PFSK-1 (cell line): ENCODE measurements around the gene S100A3.

Source experiments
- FOXP2 ChIP-seq: optimal IDR thresholded peaks from 2 replicates; pipeline ENCODE3; 2011; ENCODE audit warnings: borderline replicate concordance, control low read depth, inconsistent platforms; ENCODE audit not compliant: insufficient read depth; ENCODE audit errors: extremely low read length, extremely low read depth
- POLR2AphosphoS5 ChIP-seq: IDR thresholded peaks from 2 replicates; pipeline ENCODE4 v1.6.1; 2012; ENCODE audit warnings: low read depth, mild to moderate bottlenecking, control low read depth, low read length, moderate library complexity
- SIN3A ChIP-seq: IDR thresholded peaks from 2 replicates; pipeline ENCODE4 v1.6.1; 2012; ENCODE audit warnings: mild to moderate bottlenecking, low read length, moderate library complexity, borderline replicate concordance; ENCODE audit not compliant: insufficient read depth
- TAF1 ChIP-seq: IDR thresholded peaks from 2 replicates; pipeline ENCODE4 v1.6.1; 2012; ENCODE audit warnings: low read length, control low read depth, borderline replicate concordance; ENCODE audit not compliant: insufficient read depth
- TF ChIP-seq, protein P1 (sequence below), 2 experiments: IDR thresholded peaks; 2 replicates each; pipeline versions ENCODE4 v1.6.1 to v1.8.0; 2011 to 2012; ENCODE audit warnings: low read depth in 2 of 2, low read length in 2 of 2, control low read depth in 1 of 2, inconsistent platforms in 1 of 2, mild to moderate bottlenecking in 1 of 2, moderate library complexity in 1 of 2; ENCODE audit not compliant: insufficient read depth in 1 of 2

Gene S100A3

DNA sequence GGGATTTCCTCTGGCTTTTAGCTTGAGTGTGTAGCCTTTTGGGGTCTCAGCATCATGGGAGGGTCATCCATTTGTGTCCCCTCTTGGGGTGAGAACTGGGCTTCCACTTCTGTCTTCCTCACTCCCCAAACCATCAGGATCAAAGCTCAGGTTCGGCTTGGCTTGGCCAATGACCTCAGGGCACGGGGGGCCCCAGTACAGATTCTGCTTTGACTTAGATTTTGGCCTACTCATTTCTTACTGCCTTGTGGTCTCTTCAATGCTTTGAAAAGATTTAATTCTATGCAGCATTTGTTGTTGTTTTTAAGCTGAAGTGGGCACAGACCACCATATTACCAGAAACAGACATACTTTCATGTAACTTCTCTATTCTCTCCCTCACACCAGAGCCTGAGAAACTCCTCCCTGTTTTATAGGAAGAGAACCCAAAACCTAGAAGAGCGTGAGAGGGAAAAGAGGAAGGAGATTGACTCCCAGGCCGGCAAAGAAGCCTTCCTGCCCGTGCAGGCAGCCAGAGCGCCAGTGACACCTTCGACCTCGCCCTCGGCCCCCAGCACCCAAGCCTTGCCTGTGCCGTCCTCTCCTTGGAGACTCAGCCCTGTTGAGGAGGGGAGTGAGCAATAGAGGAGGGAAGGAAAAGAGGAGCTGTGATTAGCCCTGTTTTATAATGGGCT is 1.9 kb upstream of the S100A3 start:
- TF ChIP-seq SIN3A, result no peak
- no peak for TF ChIP-seq POLR2AphosphoS5
- no peak for TF ChIP-seq FOXP2
- TF ChIP-seq, protein P1, sequence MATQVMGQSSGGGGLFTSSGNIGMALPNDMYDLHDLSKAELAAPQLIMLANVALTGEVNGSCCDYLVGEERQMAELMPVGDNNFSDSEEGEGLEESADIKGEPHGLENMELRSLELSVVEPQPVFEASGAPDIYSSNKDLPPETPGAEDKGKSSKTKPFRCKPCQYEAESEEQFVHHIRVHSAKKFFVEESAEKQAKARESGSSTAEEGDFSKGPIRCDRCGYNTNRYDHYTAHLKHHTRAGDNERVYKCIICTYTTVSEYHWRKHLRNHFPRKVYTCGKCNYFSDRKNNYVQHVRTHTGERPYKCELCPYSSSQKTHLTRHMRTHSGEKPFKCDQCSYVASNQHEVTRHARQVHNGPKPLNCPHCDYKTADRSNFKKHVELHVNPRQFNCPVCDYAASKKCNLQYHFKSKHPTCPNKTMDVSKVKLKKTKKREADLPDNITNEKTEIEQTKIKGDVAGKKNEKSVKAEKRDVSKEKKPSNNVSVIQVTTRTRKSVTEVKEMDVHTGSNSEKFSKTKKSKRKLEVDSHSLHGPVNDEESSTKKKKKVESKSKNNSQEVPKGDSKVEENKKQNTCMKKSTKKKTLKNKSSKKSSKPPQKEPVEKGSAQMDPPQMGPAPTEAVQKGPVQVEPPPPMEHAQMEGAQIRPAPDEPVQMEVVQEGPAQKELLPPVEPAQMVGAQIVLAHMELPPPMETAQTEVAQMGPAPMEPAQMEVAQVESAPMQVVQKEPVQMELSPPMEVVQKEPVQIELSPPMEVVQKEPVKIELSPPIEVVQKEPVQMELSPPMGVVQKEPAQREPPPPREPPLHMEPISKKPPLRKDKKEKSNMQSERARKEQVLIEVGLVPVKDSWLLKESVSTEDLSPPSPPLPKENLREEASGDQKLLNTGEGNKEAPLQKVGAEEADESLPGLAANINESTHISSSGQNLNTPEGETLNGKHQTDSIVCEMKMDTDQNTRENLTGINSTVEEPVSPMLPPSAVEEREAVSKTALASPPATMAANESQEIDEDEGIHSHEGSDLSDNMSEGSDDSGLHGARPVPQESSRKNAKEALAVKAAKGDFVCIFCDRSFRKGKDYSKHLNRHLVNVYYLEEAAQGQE (IDR thresholded peaks at IDR 0.05; ENCODE audit: insufficient read depth in 1 of 2, low read depth in 2 of 2, low read length in 2 of 2), result no peak
- TF ChIP-seq TAF1, result no peak

DNA sequence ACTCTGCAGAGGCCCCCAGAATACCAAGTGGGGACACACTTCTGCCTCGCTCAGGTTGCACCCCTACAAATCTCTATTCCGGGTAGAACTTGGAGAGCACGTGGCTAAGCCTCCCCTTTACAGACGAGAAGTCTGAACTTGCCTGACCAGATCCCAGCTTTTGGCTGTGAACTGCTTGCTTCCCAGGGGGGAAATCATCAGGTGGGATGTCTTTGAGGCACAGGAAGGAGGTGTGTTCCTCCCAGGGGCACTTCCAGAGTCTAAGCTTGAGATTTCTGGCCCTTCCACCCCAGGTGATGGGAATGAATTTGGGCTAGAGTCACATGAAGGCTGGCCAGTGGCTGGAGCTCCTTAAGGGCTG is 1.3 kb upstream of the S100A3 start:
- TF ChIP-seq SIN3A, result no peak
- TF ChIP-seq FOXP2, result no peak
- no peak for TF ChIP-seq POLR2AphosphoS5
- TF ChIP-seq TAF1, result no peak
- TF ChIP-seq, protein P1 (IDR thresholded peaks at IDR 0.05; ENCODE audit: insufficient read depth in 1 of 2, low read depth in 2 of 2, low read length in 2 of 2), result no peak

DNA sequence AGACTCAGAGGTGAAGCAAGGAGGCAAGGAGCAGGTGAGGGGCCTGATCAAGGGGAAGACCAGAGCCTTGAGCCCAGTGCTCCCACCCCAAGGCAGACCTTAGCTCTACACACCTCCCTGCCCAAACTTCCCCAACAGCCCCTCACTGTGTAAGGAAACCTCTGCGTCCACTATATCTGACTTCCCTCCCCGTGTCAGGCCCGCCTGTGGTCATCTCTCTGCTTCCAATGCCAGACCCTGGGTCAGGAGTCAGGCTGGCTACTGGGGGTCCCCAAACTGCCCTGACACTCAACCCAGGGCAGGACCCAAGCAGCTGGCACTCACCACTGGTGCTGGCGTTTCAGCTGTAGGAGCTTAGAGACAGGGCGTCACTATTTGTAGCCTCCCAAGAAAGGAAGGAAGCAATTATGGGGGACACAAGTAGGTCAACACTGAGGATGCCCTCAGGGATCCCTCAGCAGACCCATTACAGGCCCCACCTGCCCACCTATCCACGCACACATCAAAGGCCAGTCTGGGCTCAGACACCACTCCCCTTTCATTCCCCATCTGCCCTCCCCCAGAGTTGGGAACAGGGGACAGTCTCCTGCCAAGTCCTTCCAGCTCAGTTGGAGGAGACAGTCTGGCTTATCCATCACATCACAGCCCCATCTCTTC is 811 bp upstream of the S100A3 start:
- TF ChIP-seq SIN3A (no peak), POLR2AphosphoS5 (no peak)
- TF ChIP-seq, protein P1 (IDR thresholded peaks at IDR 0.05; ENCODE audit: insufficient read depth in 1 of 2, low read depth in 2 of 2, low read length in 2 of 2), result no peak

DNA sequence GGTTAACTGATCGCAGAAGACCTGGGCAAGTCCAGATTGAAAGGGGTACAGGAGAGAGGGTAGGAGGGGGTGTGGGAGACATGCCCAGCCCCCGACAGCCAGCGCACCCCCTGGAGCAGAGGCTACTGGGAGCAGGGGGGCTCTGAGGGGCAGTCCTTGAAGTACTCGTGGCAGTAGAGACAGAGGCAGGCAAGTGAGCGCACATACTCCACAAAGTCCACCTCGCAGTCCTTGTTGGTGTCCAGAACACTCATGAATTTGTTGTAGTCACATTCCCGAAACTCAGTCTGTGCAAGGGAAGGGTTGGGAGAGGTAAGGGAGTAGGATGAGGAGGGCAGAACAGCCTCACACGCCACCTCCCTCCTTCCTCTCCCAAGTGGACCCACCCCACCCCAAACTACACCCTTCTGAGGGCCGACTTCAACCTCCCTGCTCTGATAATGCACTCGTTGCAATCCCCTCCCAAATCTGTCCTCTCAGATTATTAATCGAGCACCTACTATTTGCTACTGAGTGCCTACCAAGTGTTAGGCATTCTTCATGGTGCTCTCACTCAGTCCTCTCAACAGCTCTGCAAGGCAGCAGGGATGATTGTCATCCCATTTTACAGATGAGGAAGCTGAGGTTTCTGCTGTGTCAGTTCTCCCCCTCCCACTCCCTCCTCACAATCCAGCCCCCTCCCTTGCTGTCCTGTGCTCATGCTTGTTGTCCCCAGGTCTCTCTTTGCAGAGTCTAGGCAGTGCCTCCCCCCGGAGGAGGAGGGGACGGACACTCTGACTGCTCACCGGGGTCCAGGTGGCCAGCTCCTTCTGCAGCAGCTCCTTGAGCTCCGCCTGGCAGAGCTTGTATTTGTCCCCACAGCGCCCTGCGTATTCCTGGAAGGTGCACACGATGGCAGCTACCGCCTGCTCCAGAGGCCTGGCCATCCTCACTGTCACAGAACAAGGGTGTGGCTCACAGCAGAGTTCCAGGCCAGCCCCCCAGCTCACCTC is 1.2 kb downstream of the S100A3 start:
- no peak for TF ChIP-seq TAF1
- no peak for TF ChIP-seq FOXP2
- TF ChIP-seq, protein P1 (IDR thresholded peaks at IDR 0.05; ENCODE audit: insufficient read depth in 1 of 2, low read depth in 2 of 2, low read length in 2 of 2), result no peak
- no peak for TF ChIP-seq SIN3A
- no peak for TF ChIP-seq POLR2AphosphoS5
